AG04449 (cell line): Measurements from ENCODE around the gene PON1.

Experiments used
- CTCF ChIA-PET: fragments of 350-600 bp; formaldehyde crosslinking; extraction: SDS; loops from one replicate; lab custom pipeline; 2021; ENCODE audit warnings: antibody characterized with exemption; lab: Yijun Ruan, JAX
- POLR2A ChIA-PET: fragments of 400-600, 350-600 bp; formaldehyde crosslinking; extraction: SDS; loops from one replicate; lab custom pipeline; 2020; ENCODE audit warnings: antibody characterized with exemption, inconsistent platforms; lab: Yijun Ruan, JAX
- DNase-seq: peaks from one replicate; pipeline ENCODE4 v3.0.0-alpha.2; 2010; ENCODE audit warnings: low read depth, low spot score
- H3K4me3 ChIP-seq: 2 replicates; pipeline ENCODE4 v1.5.1; 2011; ENCODE audit warnings: low read depth, mild to moderate bottlenecking, control low read depth, low read length
- TF ChIP-seq, protein P1 (sequence below): IDR thresholded peaks from one replicate; pipeline ENCODE4 v1.5.1; 2011; ENCODE audit warnings: mild to moderate bottlenecking, moderate library complexity, low read length, control low read depth, inconsistent platforms; ENCODE audit not compliant: insufficient read depth; ENCODE audit errors: missing control alignments

Gene PON1

DNA sequence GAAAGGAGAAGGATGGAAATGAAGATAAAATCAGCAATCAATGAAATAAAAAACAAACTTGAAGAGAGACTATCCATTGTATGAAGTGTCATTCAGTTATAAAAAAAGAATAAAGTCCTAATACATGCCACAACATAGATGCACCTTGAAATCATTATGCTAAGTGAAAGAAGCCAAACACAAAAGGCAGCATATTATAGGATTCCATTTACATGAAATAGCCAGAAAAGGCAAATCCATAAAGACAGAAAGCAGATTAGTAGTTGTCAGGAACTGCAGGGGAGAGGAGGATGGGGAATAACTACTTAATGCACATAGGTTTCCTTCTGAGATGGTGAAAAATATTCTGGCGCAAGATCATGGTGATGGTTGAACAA lies 6.6 kb upstream of the PON1 start:
- no peak for DNase-seq
- no peak overlapping the region for H3K4me3 ChIP-seq
- POLR2A ChIA-PET: no interaction called here
- CTCF ChIA-PET: interaction anchor here (1.6 kb wide), 1 partner anchor 181 kb away, joined by 3 read pairs; no protein-coding TSS in a partner anchor
- TF ChIP-seq, protein P1, sequence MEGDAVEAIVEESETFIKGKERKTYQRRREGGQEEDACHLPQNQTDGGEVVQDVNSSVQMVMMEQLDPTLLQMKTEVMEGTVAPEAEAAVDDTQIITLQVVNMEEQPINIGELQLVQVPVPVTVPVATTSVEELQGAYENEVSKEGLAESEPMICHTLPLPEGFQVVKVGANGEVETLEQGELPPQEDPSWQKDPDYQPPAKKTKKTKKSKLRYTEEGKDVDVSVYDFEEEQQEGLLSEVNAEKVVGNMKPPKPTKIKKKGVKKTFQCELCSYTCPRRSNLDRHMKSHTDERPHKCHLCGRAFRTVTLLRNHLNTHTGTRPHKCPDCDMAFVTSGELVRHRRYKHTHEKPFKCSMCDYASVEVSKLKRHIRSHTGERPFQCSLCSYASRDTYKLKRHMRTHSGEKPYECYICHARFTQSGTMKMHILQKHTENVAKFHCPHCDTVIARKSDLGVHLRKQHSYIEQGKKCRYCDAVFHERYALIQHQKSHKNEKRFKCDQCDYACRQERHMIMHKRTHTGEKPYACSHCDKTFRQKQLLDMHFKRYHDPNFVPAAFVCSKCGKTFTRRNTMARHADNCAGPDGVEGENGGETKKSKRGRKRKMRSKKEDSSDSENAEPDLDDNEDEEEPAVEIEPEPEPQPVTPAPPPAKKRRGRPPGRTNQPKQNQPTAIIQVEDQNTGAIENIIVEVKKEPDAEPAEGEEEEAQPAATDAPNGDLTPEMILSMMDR: no peak

DNA sequence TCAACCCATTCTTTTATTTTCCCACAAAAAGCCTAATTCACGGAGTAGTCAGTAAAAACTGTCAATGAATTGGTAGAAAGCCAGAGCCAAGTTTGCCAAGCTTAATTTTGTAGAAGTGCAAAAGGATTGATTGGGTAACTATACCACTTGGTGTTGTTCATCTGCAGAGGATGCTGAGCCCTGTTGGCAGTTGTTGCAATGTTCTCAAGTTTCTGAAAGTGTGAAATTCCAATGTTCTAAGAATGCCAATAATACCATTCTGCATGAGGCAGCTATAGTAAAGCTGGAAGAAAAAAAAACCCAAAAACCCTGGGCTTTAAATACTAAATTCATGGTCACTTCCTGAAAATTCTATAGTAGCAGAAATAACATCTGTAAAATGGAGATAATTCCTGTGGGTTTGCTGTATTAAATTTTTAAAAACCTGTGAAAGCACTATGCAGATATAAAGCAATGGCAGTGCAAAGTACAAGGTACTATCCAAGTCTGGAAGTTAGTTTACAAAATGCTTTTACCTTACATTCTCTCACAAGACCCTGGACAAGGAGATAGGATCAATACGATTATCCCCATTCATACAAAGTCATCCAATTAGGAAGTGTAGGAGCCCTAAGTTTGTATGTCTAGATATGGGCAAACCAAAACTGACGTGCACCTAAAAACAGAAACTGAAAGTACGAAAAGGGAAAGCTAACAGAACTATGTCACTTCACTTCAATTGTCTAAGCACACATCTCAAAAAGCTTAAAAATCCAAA lies 6.0 kb upstream of the PON1 start:
- POLR2A ChIA-PET: no interaction called here
- TF ChIP-seq, protein P1: no peak
- CTCF ChIA-PET: interaction anchor here (1.6 kb wide), 1 partner anchor 181 kb away, joined by 3 read pairs; no protein-coding TSS in a partner anchor
- DNase-seq: no peak
- no peak overlapping the region for H3K4me3 ChIP-seq

DNA sequence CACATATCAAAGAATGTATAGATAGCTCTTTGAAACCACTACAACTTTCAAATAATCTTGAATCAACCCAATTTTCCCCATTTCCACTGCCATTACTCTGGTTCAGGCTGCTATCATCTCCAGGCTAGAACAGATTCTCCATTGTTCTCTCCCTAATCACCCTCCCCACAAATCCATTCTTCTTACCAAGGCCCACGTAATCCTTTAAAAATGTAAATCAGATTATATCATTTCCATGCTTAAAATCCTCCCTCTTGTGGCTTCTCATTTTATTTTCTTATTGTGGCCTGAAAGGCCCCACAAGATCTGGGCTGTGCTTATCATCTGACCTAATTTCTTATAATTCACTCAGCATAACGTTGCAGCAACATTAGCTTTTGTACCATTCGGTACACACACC lies 3.0 kb upstream of the PON1 start:
- DNase-seq: no peak
- ChIA-PET CTCF (no interaction called here), POLR2A (no interaction called here)
- TF ChIP-seq, protein P1: no peak
- no peak overlapping the region for H3K4me3 ChIP-seq

DNA sequence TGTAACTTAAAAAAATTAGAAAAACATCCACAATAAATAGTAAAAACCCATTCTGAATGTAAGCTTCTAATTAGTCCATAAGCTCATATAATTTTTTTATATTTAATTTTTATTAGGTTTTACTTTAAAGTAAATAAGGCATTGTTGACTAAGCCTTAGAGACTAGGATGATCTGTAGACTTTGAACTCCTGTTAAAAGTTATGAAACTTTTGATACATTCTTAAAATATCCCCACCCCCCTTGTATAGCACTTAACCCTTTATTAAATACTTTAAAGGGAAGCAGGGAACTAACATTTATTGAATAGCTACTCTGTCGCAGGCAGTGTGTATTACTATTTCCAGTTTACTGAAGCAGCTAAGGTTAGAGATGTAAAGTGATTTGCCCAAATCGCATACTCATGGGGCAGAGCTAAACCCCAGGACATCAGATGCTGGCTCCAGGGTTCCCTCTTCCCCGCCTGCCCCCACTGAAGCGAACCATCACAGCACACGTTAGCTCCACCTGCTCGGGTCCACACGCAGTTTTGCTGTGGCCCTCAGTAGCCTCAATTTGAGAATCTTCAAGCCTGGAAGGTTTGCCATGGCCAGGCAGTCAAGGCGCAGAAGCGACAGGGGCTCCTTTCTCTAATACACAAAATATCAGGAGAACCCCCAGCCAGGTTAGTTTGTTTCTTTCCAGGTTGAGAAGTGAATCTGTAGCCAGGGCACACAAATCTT lies 762 bp downstream of the PON1 start:
- ChIA-PET POLR2A (no interaction called here), CTCF (interaction anchor here (1.2 kb wide), 1 partner anchor 153 kb away, joined by 4 read pairs; no protein-coding TSS in a partner anchor)
- no peak overlapping the region for H3K4me3 ChIP-seq
- no peak for DNase-seq
- TF ChIP-seq, protein P1: no peak

DNA sequence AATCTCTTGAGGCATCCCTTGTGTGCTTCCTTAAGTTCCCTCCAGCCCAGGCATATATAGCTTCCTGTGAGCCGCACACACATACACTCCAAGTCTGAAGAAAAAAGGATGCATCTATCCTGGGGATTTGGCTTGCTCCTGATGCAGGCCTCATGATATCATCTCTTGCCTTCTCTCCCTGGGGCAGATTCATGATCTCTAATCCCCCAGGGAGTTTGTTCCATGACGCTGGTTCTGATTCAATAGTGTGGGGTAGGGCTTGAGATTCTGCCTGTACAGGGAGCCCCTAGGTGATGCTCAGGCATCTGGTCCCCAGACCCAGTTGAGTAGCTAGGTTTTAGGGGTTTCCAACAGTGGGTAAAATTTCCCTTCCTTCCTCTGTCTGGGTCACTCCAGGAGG lies 1.5 kb downstream of the PON1 start:
- CTCF ChIA-PET: interaction anchor here (1.2 kb wide), 1 partner anchor 154 kb away, joined by 4 read pairs; no protein-coding TSS in a partner anchor
- DNase-seq: no peak
- TF ChIP-seq, protein P1: no peak
- H3K4me3 ChIP-seq: no peak overlapping the region
- POLR2A ChIA-PET: no interaction called here

DNA sequence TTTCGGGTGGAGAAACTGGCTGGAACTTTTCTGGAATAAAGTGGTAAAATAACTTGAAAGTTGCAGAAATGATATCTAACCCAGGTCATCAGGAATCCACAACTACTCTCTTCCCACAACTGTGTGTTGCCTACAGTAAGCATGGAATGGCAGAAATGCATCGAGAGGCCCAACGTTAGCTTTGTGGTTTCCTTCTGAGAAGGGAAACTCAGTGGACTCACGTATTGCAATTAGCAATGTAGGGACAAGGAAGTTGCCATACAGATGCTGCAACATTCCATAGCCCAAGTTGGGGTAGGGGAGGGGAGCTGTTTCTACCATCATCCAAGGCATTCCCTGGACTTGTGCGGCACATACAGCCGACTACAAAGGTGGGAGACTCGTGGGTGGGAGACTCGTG lies 1.9 kb downstream of the PON1 start:
- H3K4me3 ChIP-seq: no peak overlapping the region
- DNase-seq: no peak
- ChIA-PET POLR2A (no interaction called here), CTCF (no interaction called here)
- TF ChIP-seq, protein P1: no peak
